Measurements from ENCODE around the gene ZEB2.

DNA sequence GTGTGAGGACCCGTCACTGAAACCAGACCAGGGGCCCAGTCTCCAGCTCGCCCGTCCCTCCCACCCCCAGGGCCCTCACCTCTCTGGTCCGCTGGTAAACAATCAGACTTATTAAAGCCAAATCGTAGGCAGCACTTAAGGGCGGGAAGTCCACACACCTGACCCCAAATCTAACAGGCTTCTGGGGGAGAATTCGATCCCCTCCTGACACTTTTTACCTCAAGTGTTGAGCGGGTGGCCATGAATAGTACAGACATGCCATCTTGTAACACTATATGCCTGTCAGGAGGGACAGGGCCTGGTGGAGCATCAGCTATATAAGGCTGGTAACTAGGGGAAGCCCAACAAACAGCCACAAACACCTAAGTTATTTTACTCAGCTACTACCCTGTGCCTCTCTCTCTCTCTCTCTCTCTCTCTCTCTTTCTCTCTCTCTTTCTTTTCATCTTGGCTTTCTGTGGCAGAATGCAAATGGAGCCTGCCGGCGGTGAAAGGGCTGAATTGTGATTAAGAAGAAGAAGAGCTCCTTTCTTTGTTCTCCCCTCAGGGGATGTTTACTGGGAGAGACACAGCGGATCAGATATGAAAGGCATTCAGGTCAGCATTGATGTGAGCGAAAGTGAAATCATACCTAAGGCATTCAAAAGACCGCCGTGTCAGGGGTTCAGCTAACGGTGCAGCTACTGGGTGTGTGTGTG is 9.5 kb downstream of the ZEB2 start:
- TF ChIP-seq, protein P1, sequence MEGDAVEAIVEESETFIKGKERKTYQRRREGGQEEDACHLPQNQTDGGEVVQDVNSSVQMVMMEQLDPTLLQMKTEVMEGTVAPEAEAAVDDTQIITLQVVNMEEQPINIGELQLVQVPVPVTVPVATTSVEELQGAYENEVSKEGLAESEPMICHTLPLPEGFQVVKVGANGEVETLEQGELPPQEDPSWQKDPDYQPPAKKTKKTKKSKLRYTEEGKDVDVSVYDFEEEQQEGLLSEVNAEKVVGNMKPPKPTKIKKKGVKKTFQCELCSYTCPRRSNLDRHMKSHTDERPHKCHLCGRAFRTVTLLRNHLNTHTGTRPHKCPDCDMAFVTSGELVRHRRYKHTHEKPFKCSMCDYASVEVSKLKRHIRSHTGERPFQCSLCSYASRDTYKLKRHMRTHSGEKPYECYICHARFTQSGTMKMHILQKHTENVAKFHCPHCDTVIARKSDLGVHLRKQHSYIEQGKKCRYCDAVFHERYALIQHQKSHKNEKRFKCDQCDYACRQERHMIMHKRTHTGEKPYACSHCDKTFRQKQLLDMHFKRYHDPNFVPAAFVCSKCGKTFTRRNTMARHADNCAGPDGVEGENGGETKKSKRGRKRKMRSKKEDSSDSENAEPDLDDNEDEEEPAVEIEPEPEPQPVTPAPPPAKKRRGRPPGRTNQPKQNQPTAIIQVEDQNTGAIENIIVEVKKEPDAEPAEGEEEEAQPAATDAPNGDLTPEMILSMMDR (IDR thresholded peaks at IDR 0.05; ENCODE audit: low read length) = no peak
- TF ChIP-seq EZH2 (IDR thresholded peaks at IDR 0.05; ENCODE audit: borderline replicate concordance, low read length) = no peak
